Activated naive CD8-positive, alpha-beta T cell treated with anti-CD3 and anti-CD28 coated beads, Interleukin-2, amount 50 U/mL, for 24 hours (primary cell): ENCODE measurements around the gene DPYSL4.

ENCODE experiments used
- ATAC-seq: fragments of 150-1000 bp; cut with Tn5 transposase; one replicate; pipeline ENCODE4 v1.10.0; 2021
- DNase-seq: peaks from one replicate; pipeline ENCODE4 v3.0.0; 2021
- H3K27ac Mint-ChIP-seq: one replicate; pipeline ENCODE4 v1.8.0; 2021; ENCODE audit warnings: mild to moderate bottlenecking, mixed read lengths
- H3K27me3 Mint-ChIP-seq: one replicate; pipeline ENCODE4 v1.8.0; 2021; ENCODE audit warnings: mixed read lengths
- H3K36me3 Mint-ChIP-seq: one replicate; pipeline ENCODE4 v1.8.0; 2021; ENCODE audit warnings: low read depth, mixed read lengths
- H3K4me1 Mint-ChIP-seq: one replicate; pipeline ENCODE4 v1.8.0; 2021; ENCODE audit warnings: mixed read lengths
- H3K4me3 Mint-ChIP-seq: one replicate; pipeline ENCODE4 v1.8.0; 2021; ENCODE audit warnings: mild to moderate bottlenecking, moderate library complexity, mixed read lengths
- H3K9me3 Mint-ChIP-seq: one replicate; pipeline ENCODE4 v1.8.0; 2021; ENCODE audit warnings: mixed read lengths

Gene DPYSL4

DNA sequence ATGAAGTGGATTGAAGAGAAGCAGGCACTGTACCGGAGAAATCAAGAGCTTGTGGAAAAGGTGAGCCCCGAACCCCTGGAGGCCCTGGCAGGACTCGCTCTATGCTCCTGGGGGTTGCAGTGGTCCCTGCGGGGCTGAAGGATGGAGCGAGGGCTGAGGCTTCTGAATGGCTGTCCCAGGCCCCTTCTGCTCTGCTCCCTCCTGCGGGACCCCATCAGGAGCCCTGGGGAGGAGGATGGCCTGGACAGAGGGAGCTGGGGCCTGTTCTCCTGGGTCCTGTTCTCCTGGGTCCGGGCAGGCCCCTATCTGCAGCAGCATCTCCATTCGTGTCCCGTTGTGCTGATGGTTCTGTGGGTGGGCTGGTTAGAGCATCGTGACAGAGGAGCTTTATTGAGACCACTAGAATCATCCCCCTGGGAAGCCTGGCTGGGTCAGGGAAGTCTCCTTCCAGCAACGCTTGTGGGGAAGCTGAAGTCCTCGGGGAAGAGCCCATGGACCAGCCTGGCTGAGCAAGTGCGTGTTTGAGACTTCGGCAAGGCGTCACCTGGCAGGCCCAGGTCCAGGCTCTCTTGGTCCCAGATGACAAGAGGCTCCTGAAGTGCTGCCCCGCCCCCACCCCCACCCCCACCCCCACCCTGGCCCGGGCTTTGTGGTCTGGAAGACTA lies 41.1 kb upstream of the DPYSL4 start:
- no peaks in the 10 kb centered on the region for H3K4me1 Mint-ChIP-seq
- no peak for ATAC-seq
- no peaks in the 10 kb centered on the region for H3K36me3 Mint-ChIP-seq
- no peak overlapping the region for H3K27ac Mint-ChIP-seq
- no peak for DNase-seq
- H3K4me3 Mint-ChIP-seq, result no peak overlapping the region
- H3K27me3 Mint-ChIP-seq, result no peaks in the 10 kb centered on the region
- H3K9me3 Mint-ChIP-seq, result no peaks in the 10 kb centered on the region

- Mint-ChIP-seq H3K4me1 (no peaks in the 10 kb centered on the region), H3K27me3 (no peaks in the 10 kb centered on the region), H3K4me3 (no peak overlapping the region), H3K9me3 (no peaks in the 10 kb centered on the region), H3K36me3 (no peaks in the 10 kb centered on the region), H3K27ac (no peak overlapping the region)
- no peak for DNase-seq
- no peak for ATAC-seq
These were observed 40.5 kb upstream of the DPYSL4 start for GRCh38 chr10:132146271-132146671.

GRCh38 chr10:132146941-132147915 lies 39.5 kb upstream of the DPYSL4 start:
- H3K36me3 Mint-ChIP-seq, result no peaks in the 10 kb centered on the region
- ATAC-seq (no peak), DNase-seq (no peak)
- no peaks in the 10 kb centered on the region for H3K9me3 Mint-ChIP-seq
- H3K27ac Mint-ChIP-seq, result no peak overlapping the region
- H3K4me3 Mint-ChIP-seq, result no peak overlapping the region
- H3K27me3 Mint-ChIP-seq, result no peaks in the 10 kb centered on the region
- no peaks in the 10 kb centered on the region for H3K4me1 Mint-ChIP-seq

- Mint-ChIP-seq H3K9me3 (no peaks in the 10 kb centered on the region), H3K27ac (no peak overlapping the region), H3K4me1 (no peaks in the 10 kb centered on the region), H3K36me3 (no peaks in the 10 kb centered on the region), H3K4me3 (no peak overlapping the region), H3K27me3 (no peaks in the 10 kb centered on the region)
- ATAC-seq (no peak), DNase-seq (no peak)
These were observed 38.2 kb upstream of the DPYSL4 start for GRCh38 chr10:132148261-132149251.

DNA sequence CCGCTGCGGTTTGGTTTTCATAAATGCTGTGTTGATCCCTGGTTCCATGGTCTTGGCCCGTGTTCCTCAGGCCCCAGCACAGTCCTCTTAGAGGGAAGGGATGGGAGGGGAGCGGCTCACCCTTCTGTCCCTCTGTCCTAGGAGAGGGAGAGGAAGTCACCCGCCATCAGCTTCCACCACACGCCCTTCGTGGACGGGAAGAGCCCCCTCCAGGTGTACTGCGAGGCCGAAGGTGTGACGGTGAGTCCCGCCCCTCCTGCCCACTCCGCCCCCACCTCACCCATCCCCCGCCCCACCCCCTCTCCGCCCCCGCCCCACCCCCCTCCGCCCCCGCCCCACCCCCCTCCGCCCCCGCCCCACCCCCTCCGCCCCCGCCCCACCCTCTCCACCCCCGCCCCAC lies 37.5 kb upstream of the DPYSL4 start:
- no peak for ATAC-seq
- no peak for DNase-seq
- Mint-ChIP-seq H3K4me3 (no peak overlapping the region), H3K36me3 (no peaks in the 10 kb centered on the region), H3K4me1 (no peaks in the 10 kb centered on the region), H3K27me3 (no peaks in the 10 kb centered on the region), H3K9me3 (no peaks in the 10 kb centered on the region), H3K27ac (no peak overlapping the region)

DNA sequence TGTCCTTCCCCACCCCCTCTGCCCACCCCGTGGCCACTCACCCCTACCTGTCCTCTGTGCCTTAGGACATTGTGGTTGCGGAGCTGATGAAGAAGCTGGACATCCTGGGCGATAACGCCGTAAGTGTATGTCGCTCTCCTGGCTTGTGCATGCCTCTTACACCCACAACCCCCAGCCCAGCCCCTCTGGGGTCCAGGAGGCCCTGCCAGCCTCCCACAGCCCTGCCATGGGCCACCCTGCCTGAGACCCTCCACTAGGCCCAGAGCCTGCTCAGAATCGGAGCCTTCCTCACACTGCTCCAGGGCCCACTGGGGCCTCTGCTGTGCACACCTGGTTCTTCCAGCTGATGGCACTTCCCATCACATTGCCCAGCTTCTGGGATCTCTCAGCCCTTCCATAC lies 36.8 kb upstream of the DPYSL4 start:
- Mint-ChIP-seq H3K36me3 (no peaks in the 10 kb centered on the region), H3K9me3 (no peaks in the 10 kb centered on the region), H3K4me3 (no peak overlapping the region), H3K4me1 (no peaks in the 10 kb centered on the region), H3K27ac (no peak overlapping the region), H3K27me3 (no peaks in the 10 kb centered on the region)
- DNase-seq (no peak), ATAC-seq (no peak)

- ATAC-seq, result no peak
- Mint-ChIP-seq H3K4me1 (no peaks in the 10 kb centered on the region), H3K9me3 (no peaks in the 10 kb centered on the region), H3K27ac (no peak overlapping the region), H3K4me3 (no peak overlapping the region), H3K36me3 (no peaks in the 10 kb centered on the region), H3K27me3 (no peaks in the 10 kb centered on the region)
- no peak for DNase-seq
These were observed 36.0 kb upstream of the DPYSL4 start for GRCh38 chr10:132150777-132151176.

DNA sequence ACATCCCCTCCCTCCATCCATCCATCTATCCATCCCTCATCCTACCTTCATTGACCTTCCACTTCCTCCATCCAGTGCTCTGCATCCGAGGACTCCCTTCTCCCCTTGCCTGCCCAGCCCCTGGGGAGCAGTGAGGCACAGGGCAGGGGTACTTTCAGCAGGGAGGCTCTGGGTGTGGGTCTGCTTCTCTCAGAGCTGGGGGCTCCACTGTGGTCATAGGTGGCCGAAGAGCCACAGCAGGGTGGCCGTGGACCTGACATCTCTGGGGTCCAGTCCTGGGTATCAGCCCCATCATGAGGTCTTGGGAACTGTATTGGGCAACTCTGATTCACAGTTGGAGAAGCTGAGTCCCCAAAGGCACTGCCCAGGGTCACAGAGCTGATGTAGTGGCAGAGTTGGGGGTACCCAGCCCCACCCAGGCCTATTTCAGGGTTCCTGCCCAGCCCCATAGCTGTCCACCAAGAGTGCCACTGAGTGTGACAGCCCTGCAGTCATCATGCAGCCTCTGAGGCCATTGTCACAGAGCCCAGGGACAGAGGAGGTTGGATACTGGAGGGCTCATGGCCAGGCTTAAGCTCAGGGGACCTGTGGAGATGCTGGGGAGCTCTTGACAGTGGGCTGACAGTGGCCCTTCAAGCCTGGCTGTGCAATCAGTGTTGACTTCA lies 35.3 kb upstream of the DPYSL4 start:
- ATAC-seq (no peak), DNase-seq (no peak)
- H3K27ac Mint-ChIP-seq, result no peak overlapping the region
- H3K4me3 Mint-ChIP-seq, result no peak overlapping the region
- no peaks in the 10 kb centered on the region for H3K9me3 Mint-ChIP-seq
- no peaks in the 10 kb centered on the region for H3K4me1 Mint-ChIP-seq
- no peaks in the 10 kb centered on the region for H3K27me3 Mint-ChIP-seq
- no peaks in the 10 kb centered on the region for H3K36me3 Mint-ChIP-seq

DNA sequence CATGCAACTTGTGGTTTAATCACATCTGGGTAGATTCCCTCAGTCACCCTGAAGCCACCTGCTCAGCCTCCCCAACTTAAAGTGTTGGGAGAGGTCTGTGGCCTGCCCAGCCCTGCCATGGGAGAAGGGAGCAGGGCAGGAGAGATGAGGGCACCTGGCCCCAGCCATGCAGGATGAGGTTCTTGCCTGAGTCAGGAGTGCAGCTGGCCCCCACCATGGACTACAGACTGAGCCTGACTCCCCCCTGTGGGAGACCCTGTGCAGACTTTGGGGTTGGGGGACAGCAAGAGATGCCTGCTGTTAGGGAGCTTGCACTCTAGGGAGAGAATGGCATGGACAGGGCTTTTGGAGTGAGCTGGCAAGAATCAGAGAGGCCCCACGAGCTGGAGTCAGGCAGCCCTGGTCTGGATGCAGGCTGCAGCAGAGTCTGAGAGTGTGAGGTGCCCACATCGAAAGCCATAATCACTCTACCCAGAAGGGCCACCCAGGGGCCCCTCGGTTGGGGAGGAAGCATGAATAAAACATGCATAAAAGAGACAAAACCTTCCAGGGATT lies 34.7 kb upstream of the DPYSL4 start:
- ATAC-seq (no peak), DNase-seq (no peak)
- Mint-ChIP-seq H3K27ac (no peak overlapping the region), H3K4me3 (no peak overlapping the region), H3K27me3 (no peaks in the 10 kb centered on the region), H3K36me3 (no peaks in the 10 kb centered on the region), H3K4me1 (no peaks in the 10 kb centered on the region), H3K9me3 (no peaks in the 10 kb centered on the region)

GRCh38 chr10:132152896-132153580 lies 33.7 kb upstream of the DPYSL4 start:
- peaks cover under 1% of the 10 kb centered on the region for H3K4me1 Mint-ChIP-seq
- no peak for ATAC-seq
- no peaks in the 10 kb centered on the region for H3K36me3 Mint-ChIP-seq
- no peaks in the 10 kb centered on the region for H3K9me3 Mint-ChIP-seq
- no peak overlapping the region for H3K27ac Mint-ChIP-seq
- DNase-seq, result no peak
- H3K27me3 Mint-ChIP-seq, result no peaks in the 10 kb centered on the region
- H3K4me3 Mint-ChIP-seq, result no peak overlapping the region

DNA sequence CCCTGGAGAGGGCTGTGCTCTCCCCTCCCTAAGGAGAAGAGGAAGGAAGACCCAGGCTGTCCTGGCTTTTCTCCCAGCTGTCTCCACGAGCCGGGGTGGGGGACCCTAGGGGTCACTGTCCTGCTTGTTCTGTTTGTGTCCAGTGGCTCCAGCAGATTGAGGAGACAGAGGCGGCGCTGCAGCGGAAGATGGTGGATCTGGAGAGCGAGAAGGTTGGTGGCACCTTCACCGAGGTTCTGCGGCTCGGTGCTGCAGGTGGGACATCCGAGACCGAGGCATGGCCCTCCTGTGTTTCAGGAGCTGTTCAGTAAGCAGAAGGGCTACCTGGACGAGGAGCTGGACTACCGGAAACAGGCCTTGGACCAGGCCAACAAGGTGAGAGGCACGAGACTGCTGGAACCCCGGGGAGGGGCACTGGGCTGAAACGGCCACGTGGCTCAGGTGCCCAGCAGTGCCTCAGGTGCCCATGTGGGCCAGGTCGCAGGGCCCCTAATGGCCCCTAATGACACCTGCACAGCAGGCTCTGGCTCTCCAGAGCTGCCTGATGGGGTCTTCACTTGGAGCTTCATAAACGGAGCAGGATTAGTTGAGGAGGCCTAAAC lies 33.0 kb upstream of the DPYSL4 start:
- no peak for ATAC-seq
- Mint-ChIP-seq H3K4me1 (peaks cover 5% of the 10 kb centered on the region), H3K4me3 (no peak overlapping the region), H3K27ac (no peak overlapping the region), H3K9me3 (no peaks in the 10 kb centered on the region), H3K27me3 (no peaks in the 10 kb centered on the region), H3K36me3 (no peaks in the 10 kb centered on the region)
- DNase-seq, result no peak

DNA sequence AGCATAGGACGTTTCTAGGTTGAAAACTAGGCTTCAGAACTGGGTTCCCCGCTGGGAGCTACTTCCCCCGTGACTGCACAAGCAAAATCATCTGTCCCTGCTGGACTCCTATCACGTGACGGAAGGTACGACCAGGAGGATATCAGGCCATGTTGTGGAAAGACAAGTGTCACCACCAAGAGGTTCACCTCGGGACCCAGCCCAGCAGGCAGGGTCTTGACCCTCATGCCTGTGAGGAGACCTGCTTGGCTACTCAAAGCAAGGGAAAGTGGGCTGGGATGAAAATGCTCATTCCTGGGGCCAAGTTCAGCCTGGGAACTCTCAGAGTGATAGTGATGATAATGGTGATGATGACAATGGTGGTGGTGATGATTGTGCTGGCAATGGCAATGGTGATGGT lies 32.3 kb upstream of the DPYSL4 start:
- Mint-ChIP-seq H3K4me3 (no peak overlapping the region), H3K27ac (no peak overlapping the region), H3K27me3 (no peaks in the 10 kb centered on the region), H3K36me3 (no peaks in the 10 kb centered on the region), H3K4me1 (peaks cover 10% of the 10 kb centered on the region), H3K9me3 (no peaks in the 10 kb centered on the region)
- DNase-seq, result no peak
- no peak for ATAC-seq

- ATAC-seq, result no peak
- H3K27ac Mint-ChIP-seq, result no peak overlapping the region
- no peaks in the 10 kb centered on the region for H3K27me3 Mint-ChIP-seq
- no peaks in the 10 kb centered on the region for H3K9me3 Mint-ChIP-seq
- DNase-seq, result no peak
- peaks cover 11% of the 10 kb centered on the region for H3K4me1 Mint-ChIP-seq
- no peak overlapping the region for H3K4me3 Mint-ChIP-seq
- H3K36me3 Mint-ChIP-seq, result no peaks in the 10 kb centered on the region
These were observed 31.8 kb upstream of the DPYSL4 start for GRCh38 chr10:132154931-132155330.
